GM19324 (cell line): Measurements from ENCODE around the gene TXNDC8.
"Not testable (repeated sequence)": the region's sequence is repeated elsewhere in the genome, so short reads cannot be mapped to it uniquely, and the experiment has no call there.

Source experiments
- ATAC-seq: cut with Tn5 transposase; IDR thresholded peaks from one replicate; pipeline ENCODE4 v1.9.1; 2021; ENCODE audit warnings: mild to moderate bottlenecking, moderate library complexity; ENCODE audit not compliant: unreplicated experiment, low FRiP score

Gene TXNDC8

GRCh38 chr9:110337727-110338126, at the start of gene TXNDC8:
Gene TXNDC8 (minus strand): TSS chr9:110337863.
- no peak for ATAC-seq

- no peak for ATAC-seq
Measured at GRCh38 chr9:110383491-110383890, 45.8 kb upstream of the TXNDC8 start.

GRCh38 chr9:110382731-110383130, 45.1 kb upstream of the TXNDC8 start:
- ATAC-seq, result no peak

GRCh38 chr9:110371411-110372007, 33.8 kb upstream of the TXNDC8 start:
- no peak for ATAC-seq

GRCh38 chr9:110370315-110370714, 32.7 kb upstream of the TXNDC8 start:
- ATAC-seq, result no peak

- ATAC-seq, result no peak
Measured at GRCh38 chr9:110364451-110364850, 26.8 kb upstream of the TXNDC8 start.

DNA sequence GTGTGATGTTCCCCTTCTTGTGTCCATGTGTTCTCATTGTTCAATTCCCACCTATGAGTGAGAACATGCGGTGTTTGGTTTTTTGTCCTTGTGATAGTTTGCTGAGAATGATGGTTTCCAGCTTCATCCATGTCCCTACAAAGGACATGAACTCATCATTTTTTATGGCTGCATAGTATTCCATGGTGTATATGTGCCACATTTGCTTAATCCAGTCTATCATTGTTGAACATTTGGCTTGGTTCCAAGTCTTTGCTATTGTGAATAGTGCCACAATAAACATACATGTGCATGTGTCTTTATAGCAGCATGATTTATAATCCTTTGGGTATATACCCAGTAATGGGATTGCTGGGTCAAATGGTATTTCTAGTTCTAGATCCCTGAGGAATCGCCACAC, 21.3 kb upstream of the TXNDC8 start:
- ATAC-seq, result not testable (repeated sequence)

- no peak for ATAC-seq
Measured at GRCh38 chr9:110357505-110357904, 19.8 kb upstream of the TXNDC8 start.

- no peak for ATAC-seq
Measured at GRCh38 chr9:110356639-110357395, 19.2 kb upstream of the TXNDC8 start.

DNA sequence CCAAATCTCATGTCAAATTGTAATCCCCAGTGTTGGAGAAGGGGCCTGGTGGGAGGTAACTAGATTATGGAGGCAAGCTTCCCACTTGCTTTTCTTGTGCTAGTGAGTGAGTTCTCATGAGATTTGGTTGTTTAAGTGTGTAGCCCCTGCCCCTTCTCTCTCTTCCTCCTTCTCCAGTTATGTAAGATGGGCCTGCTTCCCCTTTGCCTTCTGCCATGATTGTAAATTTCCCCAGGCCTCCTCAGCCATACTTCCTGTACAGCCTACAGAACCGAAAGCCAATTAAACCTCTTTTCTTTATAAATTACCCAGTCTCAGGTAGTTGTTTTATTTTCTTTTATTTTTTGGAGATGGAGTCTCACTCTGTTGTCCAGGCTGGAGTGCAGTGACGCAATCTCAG, 18.2 kb upstream of the TXNDC8 start:
- no peak for ATAC-seq

GRCh38 chr9:110351009-110351467, 13.4 kb upstream of the TXNDC8 start:
- ATAC-seq, result no peak

GRCh38 chr9:110346325-110346724, 8.7 kb upstream of the TXNDC8 start:
- no peak for ATAC-seq

GRCh38 chr9:110344821-110345220, 7.2 kb upstream of the TXNDC8 start:
- ATAC-seq, result no peak

DNA sequence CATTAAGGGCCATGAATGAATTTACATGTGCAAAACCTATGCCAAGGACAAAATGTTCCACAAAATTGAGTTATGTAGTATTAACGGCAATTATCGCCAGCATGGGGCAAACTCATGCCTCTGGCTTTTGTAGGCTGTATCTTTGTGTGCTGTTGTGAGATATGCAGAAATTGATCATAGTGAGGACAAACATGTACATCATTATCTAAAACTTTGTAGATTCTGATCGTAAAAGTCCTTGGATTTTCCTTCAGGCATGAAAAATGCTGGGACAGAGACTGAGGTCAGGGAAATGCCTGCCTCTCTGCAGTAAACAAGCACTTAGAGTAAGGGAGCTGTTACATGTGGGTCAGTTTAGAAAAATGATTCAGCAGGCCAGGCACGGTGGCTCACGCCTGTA, 5.9 kb upstream of the TXNDC8 start:
- ATAC-seq, result no peak

- ATAC-seq, result no peak
Measured at GRCh38 chr9:110340306-110340705, 2.6 kb upstream of the TXNDC8 start.

- ATAC-seq, result no peak
Measured at GRCh38 chr9:110338143-110338542, 480 bp upstream of the TXNDC8 start.

DNA sequence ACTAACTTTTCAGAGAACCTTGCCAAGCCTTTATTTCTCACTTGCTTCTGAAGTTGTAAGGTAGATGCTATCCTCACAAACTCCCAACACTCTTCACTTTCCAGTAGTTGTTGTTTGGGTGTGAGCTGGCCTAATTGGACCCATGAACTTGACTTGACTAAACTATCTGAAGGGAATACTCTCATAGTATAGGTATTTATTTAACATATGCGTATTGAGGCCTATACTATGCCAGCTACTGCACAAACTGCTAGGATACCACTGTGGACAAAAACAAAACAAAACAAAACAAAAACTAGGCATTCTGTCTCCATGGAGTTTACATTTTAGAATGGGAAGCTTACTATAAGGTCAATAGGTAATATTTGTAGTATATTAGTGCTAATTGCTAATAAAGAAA, 1.3 kb downstream of the TXNDC8 start:
- no peak for ATAC-seq

GRCh38 chr9:110334871-110335270, 2.8 kb downstream of the TXNDC8 start:
- no peak for ATAC-seq

- ATAC-seq, result no peak
Measured at GRCh38 chr9:110334183-110334582, 3.5 kb downstream of the TXNDC8 start.

GRCh38 chr9:110332766-110333165, 4.9 kb downstream of the TXNDC8 start:
- ATAC-seq, result no peak

GRCh38 chr9:110330484-110331105, 7.1 kb downstream of the TXNDC8 start:
- ATAC-seq, result no peak
